Prostate gland (tissue), 2 donors: ENCODE measurements around the gene PRPF8. TPM values are rescaled to one million over a fixed set of nuclear protein-coding genes. Genes with fewer than 3 reads are reported as not detected.
A peak's percentile ranks its signal among the peaks of the same experiment; 100 is the strongest.
"Not testable (repeated sequence)": the region's sequence is repeated elsewhere in the genome, so short reads cannot be mapped to it uniquely, and the experiment has no call there.

Experiments used
- DNase-seq: peaks from one replicate; pipeline ENCODE4 v3.0.0-alpha.2; 2019; ENCODE audit warnings: low spot score
- H3K27ac ChIP-seq, 2 donors: fragments of 200-600 bp; sonication (generic); 2 replicates each; pipeline ENCODE4 v1.5.1; 2017 to 2019
- H3K27me3 ChIP-seq: fragments of 200-600 bp; sonication (generic); replicated peaks from 2 replicates; pipeline ENCODE4 v1.5.1; 2019; ENCODE audit not compliant: insufficient read depth
- H3K36me3 ChIP-seq, 2 donors: fragments of 200-600 bp; sonication (generic); 1 replicate in 1 of 2; 2 replicates in 1 of 2; pipeline versions ENCODE4 v1.5.1 to v1.8.1; 2017 to 2019
- H3K4me1 ChIP-seq: fragments of 200-600 bp; sonication (generic); replicated peaks from 2 replicates; pipeline ENCODE4 v1.5.1; 2019
- H3K4me3 ChIP-seq, 2 donors: fragments of 200-600 bp; sonication (generic); 2 replicates each; pipeline ENCODE4 v1.5.1; 2017 to 2019
- H3K9me3 ChIP-seq: fragments of 200-600 bp; sonication (generic); 2 replicates; pipeline ENCODE4 v1.5.1; 2017
- CTCF ChIP-seq, 4 experiments: fragments of 200-600 bp in 2 of 4; fragments of 450-650 bp in 2 of 4; sonication (generic) in 2 of 4; IDR thresholded peaks; 1 replicate in 3 of 4; 2 replicates in 1 of 4; pipeline ENCODE4 v1.5.1; 2016 to 2019; ENCODE audit warnings: antibody characterized with exemption in 4 of 4, mild to moderate bottlenecking in 2 of 4, moderate library complexity in 2 of 4
- POLR2A ChIP-seq: fragments of 450-650 bp; IDR thresholded peaks from one replicate; pipeline ENCODE4 v1.6.1; 2016; ENCODE audit warnings: antibody characterized with exemption, mild to moderate bottlenecking
- POLR2AphosphoS5 ChIP-seq: sonication (generic); formaldehyde crosslinking; IDR thresholded peaks from one replicate; pipeline ENCODE4 v1.6.1; 2017; ENCODE audit warnings: antibody characterized with exemption
- WGBS: methylation state at CpG from one replicate; pipeline ENCODE4 v1.1.5; 2018; 5-methylcytosine and 5-hydroxymethylcytosine counted together
- intact Hi-C: fragments of 100-400 bp; cut with DNase I; formaldehyde crosslinking; loops from one replicate; pipeline ENCODE4 v1.14.2; 2022
- total RNA-seq, 2 donors: library from RNA; depleted of rRNA; stranded (reverse); fragments of >200 nt; gene quantifications; one replicate each; pipeline ENCODE4 v1.1.0, GENCODE V29; 2016

Gene PRPF8
- total RNA-seq, 2 donors from 2014 or later = 235 to 321 TPM

- TF ChIP-seq POLR2A = no peak
- TF ChIP-seq POLR2AphosphoS5 = no peak
- TF ChIP-seq CTCF (IDR thresholded peaks at IDR 0.05) = no peak
- peaks cover 0 to 15% of the 10 kb centered on the region in 2 donors for H3K36me3 ChIP-seq
- H3K27me3 ChIP-seq = no peaks in the 10 kb centered on the region
- DNase-seq = no peak
- no peaks in the 10 kb centered on the region for H3K9me3 ChIP-seq
- H3K4me3 ChIP-seq = no peak overlapping the region
- H3K27ac ChIP-seq = no peak overlapping the region
- peaks cover 10% of the 10 kb centered on the region for H3K4me1 ChIP-seq
- intact Hi-C loops = loop anchor here (5.0 to 10.0 kb wide), 2 partner anchors 40 to 137 kb away; no protein-coding TSS in a partner anchor
- WGBS = 81% methylated on average over 4 of the region's 4 CpGs
Measured at GRCh38 chr17:1711804-1712203, 27.1 kb upstream of the PRPF8 start.

- H3K27me3 ChIP-seq = no peaks in the 10 kb centered on the region
- TF ChIP-seq CTCF (IDR thresholded peaks at IDR 0.05) (no peak), POLR2A (no peak), POLR2AphosphoS5 (no peak)
- H3K36me3 ChIP-seq = peaks cover 0 to 15% of the 10 kb centered on the region in 2 donors
- peak overlapping the region; percentile 71 to 88 for H3K4me3 ChIP-seq
- WGBS = 34% methylated on average over 14 of the region's 14 CpGs
- H3K9me3 ChIP-seq = no peaks in the 10 kb centered on the region
- H3K27ac ChIP-seq = peak overlapping the region; percentile 77 to 81
- peaks cover 10% of the 10 kb centered on the region for H3K4me1 ChIP-seq
- no peak for DNase-seq
- intact Hi-C loops = loop anchor here (5.0 to 10.0 kb wide), 2 partner anchors 39 to 136 kb away; no protein-coding TSS in a partner anchor
Measured at GRCh38 chr17:1710807-1711553, 26.3 kb upstream of the PRPF8 start.

GRCh38 chr17:1709971-1710806, 25.5 kb upstream of the PRPF8 start, which contains the start of gene TLCD2:
TSS of gene TLCD2 (minus strand) at chr17:1710377. CDS start at chr17:1710242, 135 bp downstream.
- Histone ChIP-seq H3K27ac (peak within 1 kb of the TSS; percentile 77 to 81), H3K27me3 (no peaks in the 10 kb centered on the region), H3K4me1 (peaks cover 10% of the 10 kb centered on the region), H3K9me3 (no peaks in the 10 kb centered on the region), H3K36me3 (peaks cover 0 to 15% of the 10 kb centered on the region in 2 donors), H3K4me3 (peak within 1 kb of the TSS; percentile 71 to 88)
- intact Hi-C loops = loop anchor here (5.0 to 10.0 kb wide), 2 partner anchors 38 to 135 kb away; no protein-coding TSS in a partner anchor
- peak; percentile 71 for DNase-seq
- TF ChIP-seq CTCF (IDR thresholded peaks at IDR 0.05) (peak in 1 of 4 experiments; percentile 5), POLR2A (peak; percentile 69), POLR2AphosphoS5 (peak; percentile 73)
- WGBS = under 1% methylated on average over 65 of the region's 83 CpGs

GRCh38 chr17:1709403-1709951, 24.8 kb upstream of the PRPF8 start:
- intact Hi-C loops = no loop called here
- peaks cover 0 to 15% of the 10 kb centered on the region in 2 donors for H3K36me3 ChIP-seq
- DNase-seq = no peak
- H3K27me3 ChIP-seq = no peaks in the 10 kb centered on the region
- H3K4me3 ChIP-seq = peak overlapping the region; percentile 71 to 88
- 11% methylated on average over 16 of the region's 16 CpGs for WGBS
- H3K9me3 ChIP-seq = no peaks in the 10 kb centered on the region
- peaks cover 10% of the 10 kb centered on the region for H3K4me1 ChIP-seq
- H3K27ac ChIP-seq = peak overlapping the region; percentile 77 to 81
- TF ChIP-seq POLR2A (no peak), POLR2AphosphoS5 (no peak), CTCF (IDR thresholded peaks at IDR 0.05) (no peak)

GRCh38 chr17:1708791-1709346, 24.2 kb upstream of the PRPF8 start:
- H3K4me3 ChIP-seq, H3K27me3 ChIP-seq, H3K9me3 ChIP-seq, intact Hi-C loops, DNase-seq, H3K4me1 ChIP-seq, H3K27ac ChIP-seq: not testable (repeated sequence)
- WGBS = 96% methylated on average over 10 of the region's 10 CpGs
- H3K36me3 ChIP-seq = peaks cover 0 to 15% of the 10 kb centered on the region in 2 donors
